Nephron (organoid): ENCODE results near the gene PNPLA7.

Source experiments
- H3K27ac Mint-ChIP-seq, 3 experiments: 2 replicates each; pipeline ENCODE4 v1.8.0; 2020; ENCODE audit warnings: mixed read lengths in 3 of 3, mild to moderate bottlenecking in 2 of 3, moderate library complexity in 1 of 3
- H3K27me3 Mint-ChIP-seq: 2 replicates; pipeline ENCODE4 v1.8.0; 2021; ENCODE audit warnings: low read depth, mild to moderate bottlenecking, moderate library complexity, mixed read lengths
- H3K36me3 Mint-ChIP-seq: 2 replicates; pipeline ENCODE4 v1.8.0; 2020; ENCODE audit warnings: low read depth, mixed read lengths
- H3K4me1 Mint-ChIP-seq: 2 replicates; pipeline ENCODE4 v1.8.0; 2020; ENCODE audit warnings: mixed read lengths
- H3K4me3 Mint-ChIP-seq, 3 experiments: 2 replicates each; pipeline ENCODE4 v1.8.0; 2020; ENCODE audit warnings: mild to moderate bottlenecking in 3 of 3, mixed read lengths in 3 of 3, moderate library complexity in 2 of 3
- H3K9me3 Mint-ChIP-seq: 2 replicates; pipeline ENCODE4 v1.8.0; 2020; ENCODE audit warnings: mixed read lengths
- TF ChIP-seq, protein P1 (sequence below), 3 experiments: fragments of 200-600 bp; sonication (generic); IDR thresholded peaks; one replicate each; pipeline ENCODE4 v1.5.0; 2021; ENCODE audit warnings: antibody characterized with exemption in 3 of 3; ENCODE audit not compliant: unreplicated experiment in 3 of 3

Gene PNPLA7

DNA sequence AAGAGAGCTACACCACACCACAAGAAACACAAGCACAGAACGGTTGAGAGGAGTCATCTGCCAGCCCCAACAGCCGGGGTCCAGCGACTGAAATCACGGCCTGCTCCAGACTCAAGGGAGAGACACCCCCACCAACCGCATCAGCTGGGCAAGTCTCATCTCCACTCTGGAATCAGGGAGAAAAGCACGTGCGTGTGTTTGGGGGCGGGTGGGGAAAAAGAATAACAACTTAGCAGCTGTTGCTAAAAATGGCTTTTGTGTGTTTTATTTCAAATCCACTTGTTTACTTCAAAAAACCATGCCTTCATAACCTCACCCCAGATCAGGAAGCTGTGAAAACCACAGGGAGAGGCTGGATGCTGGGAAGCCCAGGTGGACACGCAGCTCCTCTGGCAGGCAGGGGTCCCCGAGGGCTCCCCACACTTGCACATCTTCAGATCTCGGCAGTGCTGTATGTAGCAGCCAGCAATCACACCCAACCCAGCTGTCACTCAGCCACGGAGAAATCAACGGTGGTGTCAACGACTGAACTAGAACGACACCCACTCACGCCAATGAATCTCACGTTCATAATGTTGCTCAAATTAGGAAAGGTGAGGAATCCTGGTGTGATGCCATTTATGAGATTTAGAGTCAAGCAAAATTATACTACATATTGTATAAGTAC lies 19.0 kb downstream of the PNPLA7 start:
- H3K4me3 Mint-ChIP-seq: no peak overlapping the region
- peaks cover 3% of the 10 kb centered on the region for H3K27me3 Mint-ChIP-seq
- no peak overlapping the region for H3K27ac Mint-ChIP-seq
- no peaks in the 10 kb centered on the region for H3K36me3 Mint-ChIP-seq
- TF ChIP-seq, protein P1, sequence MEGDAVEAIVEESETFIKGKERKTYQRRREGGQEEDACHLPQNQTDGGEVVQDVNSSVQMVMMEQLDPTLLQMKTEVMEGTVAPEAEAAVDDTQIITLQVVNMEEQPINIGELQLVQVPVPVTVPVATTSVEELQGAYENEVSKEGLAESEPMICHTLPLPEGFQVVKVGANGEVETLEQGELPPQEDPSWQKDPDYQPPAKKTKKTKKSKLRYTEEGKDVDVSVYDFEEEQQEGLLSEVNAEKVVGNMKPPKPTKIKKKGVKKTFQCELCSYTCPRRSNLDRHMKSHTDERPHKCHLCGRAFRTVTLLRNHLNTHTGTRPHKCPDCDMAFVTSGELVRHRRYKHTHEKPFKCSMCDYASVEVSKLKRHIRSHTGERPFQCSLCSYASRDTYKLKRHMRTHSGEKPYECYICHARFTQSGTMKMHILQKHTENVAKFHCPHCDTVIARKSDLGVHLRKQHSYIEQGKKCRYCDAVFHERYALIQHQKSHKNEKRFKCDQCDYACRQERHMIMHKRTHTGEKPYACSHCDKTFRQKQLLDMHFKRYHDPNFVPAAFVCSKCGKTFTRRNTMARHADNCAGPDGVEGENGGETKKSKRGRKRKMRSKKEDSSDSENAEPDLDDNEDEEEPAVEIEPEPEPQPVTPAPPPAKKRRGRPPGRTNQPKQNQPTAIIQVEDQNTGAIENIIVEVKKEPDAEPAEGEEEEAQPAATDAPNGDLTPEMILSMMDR (IDR thresholded peaks at IDR 0.05; ENCODE audit: unreplicated experiment in 3 of 3): no peak
- H3K4me1 Mint-ChIP-seq: peaks cover 19% of the 10 kb centered on the region
- no peaks in the 10 kb centered on the region for H3K9me3 Mint-ChIP-seq

DNA sequence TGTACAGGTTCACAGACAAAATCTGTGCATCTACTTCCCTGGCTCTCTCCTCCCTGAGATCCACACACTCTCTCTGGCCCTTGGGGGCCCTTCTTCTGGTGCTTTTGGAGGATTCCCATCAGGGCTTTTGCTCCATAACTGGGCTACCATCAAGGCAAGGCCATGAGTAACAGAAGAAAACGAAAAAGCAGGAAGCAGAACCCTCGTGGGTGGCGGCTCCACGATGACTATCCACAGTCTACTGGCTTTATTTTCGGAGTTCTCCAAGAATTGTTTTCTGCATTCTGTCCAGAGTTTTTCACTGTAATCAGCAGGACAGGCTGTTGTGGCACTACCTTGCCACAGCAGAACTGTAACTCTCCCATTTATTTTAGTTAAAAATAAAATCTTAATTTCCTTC lies 19.9 kb downstream of the PNPLA7 start:
- Mint-ChIP-seq H3K27me3 (peaks cover 3% of the 10 kb centered on the region), H3K9me3 (no peaks in the 10 kb centered on the region), H3K4me3 (no peak overlapping the region), H3K27ac (no peak overlapping the region), H3K4me1 (peaks cover 19% of the 10 kb centered on the region), H3K36me3 (no peaks in the 10 kb centered on the region)
- TF ChIP-seq, protein P1 (IDR thresholded peaks at IDR 0.05; ENCODE audit: unreplicated experiment in 3 of 3): no peak

DNA sequence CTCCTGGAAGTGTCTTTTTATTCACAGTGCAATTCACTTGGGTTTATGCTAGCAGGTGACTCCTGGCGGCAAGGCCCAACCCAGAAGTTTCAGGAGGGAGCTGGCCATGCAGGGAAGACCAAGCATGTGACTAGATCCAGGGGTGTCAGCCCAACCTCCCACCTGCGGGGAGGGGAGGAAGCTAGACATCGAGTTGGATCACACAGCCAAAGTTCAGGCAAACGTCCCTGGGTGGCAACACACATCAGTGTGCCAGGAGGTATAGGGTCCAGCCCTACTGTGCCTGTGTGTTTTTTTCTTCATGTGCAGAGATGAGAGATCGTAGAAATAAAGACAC lies 25.3 kb downstream of the PNPLA7 start:
- TF ChIP-seq, protein P1 (IDR thresholded peaks at IDR 0.05; ENCODE audit: unreplicated experiment in 3 of 3): no peak
- Mint-ChIP-seq H3K27me3 (peaks cover 3% of the 10 kb centered on the region), H3K9me3 (no peaks in the 10 kb centered on the region), H3K4me1 (no peaks in the 10 kb centered on the region), H3K36me3 (no peaks in the 10 kb centered on the region), H3K4me3 (no peak overlapping the region), H3K27ac (no peak overlapping the region)

DNA sequence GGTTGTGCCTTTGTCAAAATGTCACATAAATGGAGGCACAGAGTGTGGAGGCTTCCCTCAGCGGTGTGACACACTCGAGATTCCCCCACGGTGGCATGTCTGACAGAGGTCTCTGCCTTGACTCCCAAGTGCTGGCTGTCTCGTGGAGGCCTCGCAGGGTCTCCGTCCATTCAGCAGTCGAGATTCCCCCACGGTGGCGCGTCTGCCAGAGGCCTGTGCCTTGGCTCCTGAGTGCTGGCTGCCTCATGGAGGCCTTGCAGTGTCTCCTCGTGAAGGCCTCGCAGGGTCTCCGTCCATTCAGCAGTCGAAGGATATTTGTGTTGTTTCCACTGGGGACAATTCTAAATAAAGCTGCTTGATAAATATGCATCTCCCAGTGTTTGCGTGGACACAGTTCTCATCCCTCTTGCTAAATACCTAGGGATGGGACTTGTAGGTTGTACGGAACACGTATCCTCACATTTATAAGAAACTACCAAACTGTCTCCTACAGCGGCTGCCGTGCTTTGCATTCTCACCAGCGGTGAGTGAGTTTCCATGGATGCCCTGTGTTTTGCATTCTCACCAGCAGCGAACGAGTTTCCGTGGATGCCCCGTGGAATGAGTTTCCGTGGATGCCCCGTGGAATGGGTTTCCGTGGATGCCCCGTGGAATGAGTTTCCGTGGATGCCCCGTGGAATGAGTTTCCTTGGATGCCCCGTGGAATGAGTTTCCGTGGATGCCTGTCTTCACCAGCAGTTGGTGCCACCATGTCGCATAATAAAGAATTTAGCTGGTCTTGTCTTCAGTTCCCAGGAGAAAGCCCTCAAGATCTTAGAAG lies 25.8 kb downstream of the PNPLA7 start:
- H3K27ac Mint-ChIP-seq: no peak overlapping the region
- TF ChIP-seq, protein P1 (IDR thresholded peaks at IDR 0.05; ENCODE audit: unreplicated experiment in 3 of 3): no peak
- H3K4me1 Mint-ChIP-seq: no peaks in the 10 kb centered on the region
- no peaks in the 10 kb centered on the region for H3K36me3 Mint-ChIP-seq
- H3K4me3 Mint-ChIP-seq: no peak overlapping the region
- H3K27me3 Mint-ChIP-seq: peaks cover 3% of the 10 kb centered on the region
- H3K9me3 Mint-ChIP-seq: no peaks in the 10 kb centered on the region

DNA sequence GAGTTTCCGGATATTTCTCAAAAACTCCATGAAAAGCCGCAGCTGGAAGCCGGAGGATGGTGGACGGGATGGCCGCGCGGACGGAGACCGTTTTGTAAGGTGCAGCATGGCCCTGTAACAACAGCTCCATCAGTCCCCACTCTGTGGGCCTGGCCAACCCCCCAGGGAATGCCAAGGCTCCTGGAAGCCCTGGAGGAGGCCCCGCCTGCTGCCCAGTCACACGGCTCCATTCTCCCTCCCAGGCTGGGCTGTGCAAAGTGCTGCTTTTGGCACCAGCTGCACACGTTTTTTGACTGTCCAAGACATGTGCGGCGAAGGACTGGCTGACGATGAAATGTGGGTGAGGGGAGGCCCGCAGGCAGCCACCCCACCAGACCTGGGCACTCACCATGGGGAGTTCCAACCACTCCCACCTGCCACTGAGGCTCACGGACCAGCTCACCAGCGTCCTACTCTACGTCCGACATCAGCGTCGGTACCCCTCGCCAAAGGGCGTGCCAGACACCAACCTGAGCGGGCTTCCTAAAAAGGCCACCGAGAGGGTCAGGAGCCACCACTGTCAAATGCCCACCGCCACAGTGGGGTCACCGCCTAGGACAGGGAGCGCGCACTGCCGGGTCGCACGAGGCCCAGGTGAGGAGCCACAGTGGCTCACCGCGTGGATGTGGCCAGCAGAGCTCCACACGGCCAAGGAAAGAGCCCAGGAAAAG lies 27.3 kb downstream of the PNPLA7 start:
- H3K4me3 Mint-ChIP-seq: no peak overlapping the region
- no peaks in the 10 kb centered on the region for H3K36me3 Mint-ChIP-seq
- H3K27me3 Mint-ChIP-seq: peaks cover 3% of the 10 kb centered on the region
- H3K4me1 Mint-ChIP-seq: no peaks in the 10 kb centered on the region
- H3K27ac Mint-ChIP-seq: no peak overlapping the region
- no peaks in the 10 kb centered on the region for H3K9me3 Mint-ChIP-seq
- TF ChIP-seq, protein P1 (IDR thresholded peaks at IDR 0.05; ENCODE audit: unreplicated experiment in 3 of 3): no peak
